Caco-2 (cell line): ENCODE data around the gene MYO1F. TPM values are rescaled to one million over a fixed set of nuclear protein-coding genes. Genes with fewer than 3 reads are reported as not detected.

ENCODE experiments used
- BruUV-seq: library from RNA; stranded (reverse); fragments of 400-500 nt; replicated peaks from 2 replicates; lab custom pipeline; 2021; lab: Mats Ljungman, UMichigan
- CTCF ChIA-PET: fragments of 300-600 bp; sonication (Branson Sonifier 250); formaldehyde crosslinking; loops from one replicate; lab custom pipeline; 2022; ENCODE audit warnings: antibody characterized with exemption; lab: Charles Lee
- POLR2A ChIA-PET: fragments of 300-600 bp; sonication (Branson Sonifier 250); formaldehyde crosslinking; loops from one replicate; lab custom pipeline; 2022; ENCODE audit warnings: antibody characterized with exemption; lab: Charles Lee
- DNase-seq, 2 experiments: peaks; one replicate each; pipeline versions ENCODE4 v3.0.0 to v3.0.0-alpha.2; 2020 to 2022
- H3K27me3 ChIP-seq: replicated peaks from 2 replicates; pipeline ENCODE4 v1.6.0; 2011; ENCODE audit warnings: low read length; ENCODE audit not compliant: control insufficient read depth, insufficient read depth
- H3K36me3 ChIP-seq: 2 replicates; pipeline ENCODE4 v1.5.1; 2011; ENCODE audit warnings: low read length; ENCODE audit not compliant: control insufficient read depth, insufficient read depth
- H3K4me1 ChIP-seq: fragments of 250-450 bp; sonication (Bioruptor Pico); 2 replicates; pipeline ENCODE4 v1.5.1; 2020; ENCODE audit warnings: mild to moderate bottlenecking
- H3K4me3 ChIP-seq: 2 replicates; pipeline ENCODE4 v1.5.1; 2011; ENCODE audit warnings: low read depth, mild to moderate bottlenecking, control low read depth, low read length
- H3K9me3 ChIP-seq: fragments of 250-450 bp; sonication (Bioruptor Pico); 2 replicates; pipeline ENCODE4 v1.5.1; 2020; ENCODE audit warnings: mild to moderate bottlenecking, moderate library complexity
- H3K27ac Mint-ChIP-seq: one replicate; pipeline ENCODE4 v1.8.0; 2022; ENCODE audit warnings: mixed read lengths; ENCODE audit not compliant: unreplicated experiment
- H3K27me3 Mint-ChIP-seq: one replicate; pipeline ENCODE4 v1.8.0; 2022; ENCODE audit warnings: mixed read lengths; ENCODE audit not compliant: insufficient read depth, unreplicated experiment
- H3K36me3 Mint-ChIP-seq: one replicate; pipeline ENCODE4 v1.8.0; 2022; ENCODE audit warnings: mild to moderate bottlenecking, mixed read lengths; ENCODE audit not compliant: insufficient read depth, unreplicated experiment
- H3K4me1 Mint-ChIP-seq: one replicate; pipeline ENCODE4 v1.8.0; 2022; ENCODE audit warnings: low read depth, mixed read lengths; ENCODE audit not compliant: unreplicated experiment
- H3K4me3 Mint-ChIP-seq: one replicate; pipeline ENCODE4 v1.8.0; 2022; ENCODE audit warnings: mild to moderate bottlenecking, moderate library complexity, mixed read lengths; ENCODE audit not compliant: unreplicated experiment
- H3K9me3 Mint-ChIP-seq: one replicate; pipeline ENCODE4 v1.8.0; 2022; ENCODE audit warnings: mixed read lengths; ENCODE audit not compliant: unreplicated experiment
- intact Hi-C: fragments of 100-400 bp; cut with micrococcal nuclease; formaldehyde crosslinking; loops from one replicate; pipeline ENCODE4 v1.10.0; 2022; ENCODE audit not compliant: unreplicated experiment
- total RNA-seq: library from RNA; stranded (reverse); gene quantifications from 2 replicates; pipeline ENCODE4 v1.2.3, GENCODE V29; 2022
- TF ChIP-seq, protein P1 (sequence below), 2 experiments: fragments of 200-600 bp in 1 of 2; IDR thresholded peaks; 1 replicate in 1 of 2; 2 replicates in 1 of 2; pipeline versions ENCODE4 v1.5.1 to v1.8.0; 2011 to 2022; ENCODE audit warnings: antibody characterized with exemption in 1 of 2, control low read depth in 1 of 2, inconsistent platforms in 1 of 2, low read depth in 1 of 2, low read length in 1 of 2, mild to moderate bottlenecking in 1 of 2, moderate library complexity in 1 of 2; ENCODE audit not compliant: insufficient read depth in 1 of 2, severe bottlenecking in 1 of 2, unreplicated experiment in 1 of 2

The MYO1F gene
- total RNA-seq, 1 experiment from 2014 or later: 0.25 TPM

- H3K4me1 Mint-ChIP-seq: peaks cover 8% of the 10 kb centered on the region
- intact Hi-C loops: no loop called here
- TF ChIP-seq, protein P1, sequence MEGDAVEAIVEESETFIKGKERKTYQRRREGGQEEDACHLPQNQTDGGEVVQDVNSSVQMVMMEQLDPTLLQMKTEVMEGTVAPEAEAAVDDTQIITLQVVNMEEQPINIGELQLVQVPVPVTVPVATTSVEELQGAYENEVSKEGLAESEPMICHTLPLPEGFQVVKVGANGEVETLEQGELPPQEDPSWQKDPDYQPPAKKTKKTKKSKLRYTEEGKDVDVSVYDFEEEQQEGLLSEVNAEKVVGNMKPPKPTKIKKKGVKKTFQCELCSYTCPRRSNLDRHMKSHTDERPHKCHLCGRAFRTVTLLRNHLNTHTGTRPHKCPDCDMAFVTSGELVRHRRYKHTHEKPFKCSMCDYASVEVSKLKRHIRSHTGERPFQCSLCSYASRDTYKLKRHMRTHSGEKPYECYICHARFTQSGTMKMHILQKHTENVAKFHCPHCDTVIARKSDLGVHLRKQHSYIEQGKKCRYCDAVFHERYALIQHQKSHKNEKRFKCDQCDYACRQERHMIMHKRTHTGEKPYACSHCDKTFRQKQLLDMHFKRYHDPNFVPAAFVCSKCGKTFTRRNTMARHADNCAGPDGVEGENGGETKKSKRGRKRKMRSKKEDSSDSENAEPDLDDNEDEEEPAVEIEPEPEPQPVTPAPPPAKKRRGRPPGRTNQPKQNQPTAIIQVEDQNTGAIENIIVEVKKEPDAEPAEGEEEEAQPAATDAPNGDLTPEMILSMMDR (IDR thresholded peaks at IDR 0.05; ENCODE audit: insufficient read depth in 1 of 2, low read depth in 1 of 2, low read length in 1 of 2, severe bottlenecking in 1 of 2, unreplicated experiment in 1 of 2): no peak
- H3K36me3 Mint-ChIP-seq: peaks cover 89% of the 10 kb centered on the region
- no peaks in the 10 kb centered on the region for H3K9me3 Mint-ChIP-seq
- Histone ChIP-seq H3K27me3 (no peaks in the 10 kb centered on the region), H3K4me1 (no peaks in the 10 kb centered on the region), H3K4me3 (no peak overlapping the region), H3K9me3 (no peaks in the 10 kb centered on the region), H3K36me3 (peaks cover 7% of the 10 kb centered on the region)
- ChIA-PET CTCF (no interaction called here), POLR2A (no interaction called here)
- H3K27me3 Mint-ChIP-seq: no peaks in the 10 kb centered on the region
- H3K4me3 Mint-ChIP-seq: no peak overlapping the region
- H3K27ac Mint-ChIP-seq: no peak overlapping the region
- BruUV-seq: no TSS peak
- no peak for DNase-seq
These were observed 100.7 kb downstream of the MYO1F start for GRCh38 chr19:8476524-8476923.

DNA sequence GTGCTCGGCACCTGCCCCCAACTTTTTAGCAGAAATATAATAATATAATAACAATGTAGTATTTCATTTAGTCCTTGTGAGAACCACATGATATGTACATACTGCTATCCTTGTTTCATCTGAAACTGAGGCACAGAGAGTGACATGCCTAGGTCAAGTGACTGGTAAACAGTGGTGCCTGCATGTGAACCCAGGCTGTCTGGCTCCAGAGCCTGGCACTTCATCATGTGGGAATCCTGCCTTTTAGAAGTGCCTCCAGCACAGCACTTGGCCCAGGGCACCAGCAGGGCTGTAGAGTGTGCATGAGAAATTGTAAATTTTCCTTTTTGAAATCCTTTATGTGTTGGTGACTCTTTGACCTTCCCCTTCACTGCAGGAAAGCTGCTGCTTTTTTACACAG is 102.2 kb downstream of the MYO1F start:
- H3K4me1 ChIP-seq: no peaks in the 10 kb centered on the region
- no peak for DNase-seq
- H3K27me3 ChIP-seq: no peaks in the 10 kb centered on the region
- ChIA-PET POLR2A (no interaction called here), CTCF (interaction anchor here (0.6 kb wide), 1 partner anchor 156 kb away, joined by 3 read pairs; no protein-coding TSS in a partner anchor)
- H3K4me3 ChIP-seq: no peak overlapping the region
- H3K4me1 Mint-ChIP-seq: no peaks in the 10 kb centered on the region
- no peaks in the 10 kb centered on the region for H3K9me3 Mint-ChIP-seq
- intact Hi-C loops: no loop called here
- TF ChIP-seq, protein P1 (IDR thresholded peaks at IDR 0.05; ENCODE audit: insufficient read depth in 1 of 2, low read depth in 1 of 2, low read length in 1 of 2, severe bottlenecking in 1 of 2, unreplicated experiment in 1 of 2): no peak
- H3K36me3 Mint-ChIP-seq: peaks cover 91% of the 10 kb centered on the region
- no TSS peak for BruUV-seq
- peaks cover 6% of the 10 kb centered on the region for H3K36me3 ChIP-seq
- no peaks in the 10 kb centered on the region for H3K27me3 Mint-ChIP-seq
- no peaks in the 10 kb centered on the region for H3K9me3 ChIP-seq
- H3K27ac Mint-ChIP-seq: no peak overlapping the region
- no peak overlapping the region for H3K4me3 Mint-ChIP-seq

- H3K27ac Mint-ChIP-seq: no peak overlapping the region
- ChIA-PET POLR2A (no interaction called here), CTCF (no interaction called here)
- peaks cover 97% of the 10 kb centered on the region for H3K36me3 Mint-ChIP-seq
- H3K9me3 ChIP-seq: no peaks in the 10 kb centered on the region
- TF ChIP-seq, protein P1 (IDR thresholded peaks at IDR 0.05; ENCODE audit: insufficient read depth in 1 of 2, low read depth in 1 of 2, low read length in 1 of 2, severe bottlenecking in 1 of 2, unreplicated experiment in 1 of 2): no peak
- H3K4me3 Mint-ChIP-seq: no peak overlapping the region
- no peaks in the 10 kb centered on the region for H3K27me3 ChIP-seq
- no peaks in the 10 kb centered on the region for H3K27me3 Mint-ChIP-seq
- no peaks in the 10 kb centered on the region for H3K4me1 ChIP-seq
- peaks cover 8% of the 10 kb centered on the region for H3K4me1 Mint-ChIP-seq
- H3K4me3 ChIP-seq: no peak overlapping the region
- BruUV-seq: no TSS peak
- intact Hi-C loops: no loop called here
- H3K9me3 Mint-ChIP-seq: no peaks in the 10 kb centered on the region
- DNase-seq: no peak
- peaks cover 6% of the 10 kb centered on the region for H3K36me3 ChIP-seq
These were observed 103.4 kb downstream of the MYO1F start for GRCh38 chr19:8473648-8474476.

Other genes starting within 250 kb of the MYO1F start
- 1.1 TPM in 2 replicates for gene KANK3, start 234.2 kb downstream of the MYO1F start, total RNA-seq
- gene ANGPTL4, start 213.3 kb downstream of the MYO1F start, total RNA-seq: 0.63 and 1.2 TPM in 2 replicates
- 86.3 and 91.3 TPM in 2 replicates for gene RAB11B, start 187.1 kb downstream of the MYO1F start, total RNA-seq
- 13.8 and 15.2 TPM in 2 replicates for gene MARCHF2, start 164.1 kb downstream of the MYO1F start, total RNA-seq
- gene HNRNPM, start 132.5 kb downstream of the MYO1F start, total RNA-seq: 271 and 286 TPM in 2 replicates
- 0.26 TPM in 1 of 2 replicates, not detected in the other for gene PRAM1, start 74.8 kb downstream of the MYO1F start, total RNA-seq
- 17.2 and 25.0 TPM in 2 replicates for gene ZNF414, start 63.3 kb downstream of the MYO1F start, total RNA-seq
- gene ADAMTS10, start 33.3 kb upstream of the MYO1F start, total RNA-seq: 0.44 and 0.77 TPM in 2 replicates
- not detected in 2 replicates for gene NFILZ, start 53.2 kb upstream of the MYO1F start, total RNA-seq
- not detected in 2 replicates for gene ACTL9, start 121.4 kb upstream of the MYO1F start, total RNA-seq
- not detected in 2 replicates for gene OR2Z1, start 144.2 kb upstream of the MYO1F start, total RNA-seq